H9 (cell line): Measurements from ENCODE around the gene ARFGEF2. TPM values are rescaled to one million over a fixed set of nuclear protein-coding genes. Genes with fewer than 3 reads are reported as not detected.

Source experiments
- DNase-seq: peaks from one replicate; pipeline ENCODE4 v3.0.0-alpha.2; 2017
- H2AFZ ChIP-seq: one replicate; pipeline ENCODE4 v1.6.1; 2013; ENCODE audit warnings: mild to moderate bottlenecking, low read length, control low read depth, moderate library complexity
- H2AK5ac ChIP-seq: 2 replicates; pipeline ENCODE4 v1.6.1; 2013; ENCODE audit warnings: low read length, control low read depth, mixed read lengths; ENCODE audit not compliant: insufficient read length
- H2BK120ac ChIP-seq: one replicate; pipeline ENCODE4 v1.6.1; 2013; ENCODE audit warnings: low read depth, mild to moderate bottlenecking, low read length, control low read depth, inconsistent platforms; ENCODE audit not compliant: poor library complexity, severe bottlenecking
- H2BK12ac ChIP-seq: 2 replicates; pipeline ENCODE4 v1.6.1; 2013; ENCODE audit warnings: low read length, control low read depth, mixed read lengths, low read depth; ENCODE audit not compliant: insufficient read length
- H2BK15ac ChIP-seq: 2 replicates; pipeline ENCODE4 v1.6.1; 2013; ENCODE audit warnings: low read depth, low read length, control low read depth
- H2BK20ac ChIP-seq: one replicate; pipeline ENCODE4 v1.6.1; 2013; ENCODE audit warnings: low read depth, mild to moderate bottlenecking, low read length, control low read depth, inconsistent platforms; ENCODE audit not compliant: poor library complexity, severe bottlenecking
- H2BK5ac ChIP-seq: 2 replicates; pipeline ENCODE4 v1.6.1; 2013; ENCODE audit warnings: low read length, control low read depth, mixed read lengths; ENCODE audit not compliant: insufficient read length
- H3K14ac ChIP-seq: 2 replicates; pipeline ENCODE4 v1.6.1; 2013; ENCODE audit warnings: low read length, control low read depth; ENCODE audit not compliant: insufficient read depth
- H3K18ac ChIP-seq: 2 replicates; pipeline ENCODE4 v1.6.1; 2013; ENCODE audit warnings: low read depth, mild to moderate bottlenecking, mixed read lengths, low read length, control low read depth; ENCODE audit not compliant: insufficient read length
- H3K23ac ChIP-seq: 2 replicates; pipeline ENCODE4 v1.6.1; 2013; ENCODE audit warnings: low read length, control low read depth, mixed read lengths, low read depth; ENCODE audit not compliant: insufficient read length
- H3K23me2 ChIP-seq: 2 replicates; pipeline ENCODE4 v1.6.1; 2013; ENCODE audit warnings: low read depth, mild to moderate bottlenecking, mixed read lengths, low read length, control low read depth; ENCODE audit not compliant: insufficient read length, poor library complexity, severe bottlenecking
- H3K27ac ChIP-seq: 2 replicates; pipeline ENCODE4 v1.5.1; 2013; ENCODE audit warnings: low read length, control low read depth, mixed read lengths, low read depth; ENCODE audit not compliant: insufficient read length
- H3K27me3 ChIP-seq: 2 replicates; pipeline ENCODE4 v1.6.1; 2013; ENCODE audit warnings: low read length, control low read depth, inconsistent platforms; ENCODE audit not compliant: insufficient read depth
- H3K4ac ChIP-seq: 2 replicates; pipeline ENCODE4 v1.6.1; 2013; ENCODE audit warnings: low read depth, mild to moderate bottlenecking, control low read depth, inconsistent platforms, low read length, moderate library complexity
- H3K4me1 ChIP-seq: 2 replicates; pipeline ENCODE4 v1.6.1; 2013; ENCODE audit warnings: low read length, control low read depth, inconsistent platforms; ENCODE audit not compliant: insufficient read depth
- H3K4me2 ChIP-seq: 2 replicates; pipeline ENCODE4 v1.6.1; 2013; ENCODE audit warnings: low read length, control low read depth, mixed read lengths; ENCODE audit not compliant: insufficient read length, insufficient read depth
- H3K56ac ChIP-seq: 2 replicates; pipeline ENCODE4 v1.6.1; 2013; ENCODE audit warnings: low read depth, mild to moderate bottlenecking, mixed read lengths, low read length, control low read depth; ENCODE audit not compliant: insufficient read length
- H3K79me1 ChIP-seq: 2 replicates; pipeline ENCODE4 v1.6.1; 2013; ENCODE audit warnings: low read depth, mild to moderate bottlenecking, moderate library complexity, low read length, control low read depth, inconsistent platforms; ENCODE audit not compliant: insufficient read depth, poor library complexity, severe bottlenecking
- H3K79me2 ChIP-seq: 2 replicates; pipeline ENCODE4 v1.6.1; 2013; ENCODE audit warnings: low read length, control low read depth, inconsistent platforms; ENCODE audit not compliant: insufficient read depth
- H3K9ac ChIP-seq: 2 replicates; pipeline ENCODE4 v1.6.1; 2013; ENCODE audit warnings: low read length, control low read depth, mixed read lengths; ENCODE audit not compliant: insufficient read length; ENCODE audit errors: extremely low read depth
- H3K9me3 ChIP-seq: one replicate; pipeline ENCODE4 v1.6.1; 2013; ENCODE audit warnings: low read depth, low read length, inconsistent platforms; ENCODE audit not compliant: control insufficient read depth
- H3T11ph ChIP-seq: one replicate; pipeline ENCODE4 v1.6.1; 2013; ENCODE audit warnings: mild to moderate bottlenecking, low read length, control low read depth, inconsistent platforms
- H4K20me1 ChIP-seq: one replicate; pipeline ENCODE4 v1.6.1; 2013; ENCODE audit not compliant: control insufficient read depth, insufficient read length, insufficient read depth
- H4K5ac ChIP-seq: 2 replicates; pipeline ENCODE4 v1.6.1; 2013; ENCODE audit warnings: low read depth, mild to moderate bottlenecking, mixed read lengths, low read length, control low read depth; ENCODE audit not compliant: insufficient read length
- H4K8ac ChIP-seq: replicated peaks from 2 replicates; pipeline ENCODE4 v1.6.1; 2013; ENCODE audit warnings: low read length, control low read depth, mixed read lengths, low read depth; ENCODE audit not compliant: insufficient read length
- H4K91ac ChIP-seq: 2 replicates; pipeline ENCODE4 v1.6.1; 2013; ENCODE audit warnings: low read depth, mild to moderate bottlenecking, moderate library complexity, mixed read lengths, low read length, control low read depth; ENCODE audit not compliant: insufficient read length
- H3K27ac Mint-ChIP-seq, 3 experiments: 2 replicates in 2 of 3; 3 replicates in 1 of 3; pipeline ENCODE4 v1.8.0; 2020 to 2021; ENCODE audit warnings: mixed read lengths in 3 of 3, mild to moderate bottlenecking in 1 of 3, moderate library complexity in 1 of 3
- H3K27me3 Mint-ChIP-seq: 2 replicates; pipeline ENCODE4 v1.8.0; 2021; ENCODE audit warnings: low read depth, mild to moderate bottlenecking, moderate library complexity, mixed read lengths
- H3K36me3 Mint-ChIP-seq, 3 experiments: 2 replicates in 2 of 3; 3 replicates in 1 of 3; pipeline ENCODE4 v1.8.0; 2020 to 2021; ENCODE audit warnings: low read depth in 3 of 3, mixed read lengths in 3 of 3; ENCODE audit not compliant: insufficient read depth in 1 of 3
- H3K4me1 Mint-ChIP-seq, 2 experiments: 2 replicates each; pipeline ENCODE4 v1.8.0; 2020; ENCODE audit warnings: mixed read lengths in 2 of 2
- H3K4me3 Mint-ChIP-seq, 2 experiments: 2 replicates in 1 of 2; 3 replicates in 1 of 2; pipeline ENCODE4 v1.8.0; 2020 to 2021; ENCODE audit warnings: mild to moderate bottlenecking in 2 of 2, mixed read lengths in 2 of 2, moderate library complexity in 1 of 2
- H3K9me3 Mint-ChIP-seq, 2 experiments: 2 replicates in 1 of 2; 3 replicates in 1 of 2; pipeline ENCODE4 v1.8.0; 2020; ENCODE audit warnings: mild to moderate bottlenecking in 2 of 2, mixed read lengths in 2 of 2, moderate library complexity in 1 of 2
- CTCF ChIP-seq: fragments of 200-600 bp; sonication (generic); conservative IDR thresholded peaks from 3 replicates; pipeline ENCODE4 v1.8.0; 2021; ENCODE audit warnings: antibody characterized with exemption, mild to moderate bottlenecking
- WGBS: extraction: QIAGEN DNeasy Blood & Tissue Kit; methylation state at CpG from one replicate; pipeline ENCODE4 v1.1.7; 2013; ENCODE audit warnings: missing lambda C conversion rate, low lambda C conversion rate, mixed read lengths; ENCODE audit not compliant: insufficient read length; ENCODE audit errors: extremely low coverage; 5-methylcytosine and 5-hydroxymethylcytosine counted together
- total RNA-seq: library from RNA; stranded (reverse); gene quantifications from 2 replicates; pipeline ENCODE4 v1.2.1, GENCODE V29; 2021

Gene ARFGEF2
- total RNA-seq, 1 experiment from 2014 or later = 16.6 TPM

- Histone ChIP-seq H3K27ac (no peak overlapping the region), H3T11ph (no peak overlapping the region), H3K9ac (no peak overlapping the region), H3K14ac (no peak overlapping the region), H3K79me2 (no peaks in the 10 kb centered on the region), H3K23ac (no peak overlapping the region), H4K20me1 (no peaks in the 10 kb centered on the region), H3K4me2 (no peak overlapping the region), H3K79me1 (no peaks in the 10 kb centered on the region), H4K8ac (no peak overlapping the region), H2AK5ac (no peak overlapping the region), H3K4ac (no peak overlapping the region), H4K5ac (no peak overlapping the region), H3K27me3 (no peaks in the 10 kb centered on the region), H3K56ac (no peak overlapping the region), H2BK15ac (no peak overlapping the region), H2BK12ac (no peak overlapping the region), H3K9me3 (no peaks in the 10 kb centered on the region), H3K4me1 (no peaks in the 10 kb centered on the region), H2BK120ac (no peak overlapping the region), H3K18ac (no peak overlapping the region), H3K23me2 (no peaks in the 10 kb centered on the region), H2BK5ac (no peak overlapping the region), H2BK20ac (no peak overlapping the region), H4K91ac (no peak overlapping the region), H2AFZ (no peak overlapping the region)
- TF ChIP-seq CTCF = no peak
- Mint-ChIP-seq H3K27me3 (no peaks in the 10 kb centered on the region), H3K36me3 (peaks cover 7 to 61% (median 43%) of the 10 kb centered on the region in 3 experiments; a peak in 6 of 7 replicates), H3K9me3 (no peaks in the 10 kb centered on the region; a peak in 1 of 5 replicates), H3K4me1 (no peaks in the 10 kb centered on the region), H3K4me3 (no peak overlapping the region), H3K27ac (peak overlapping the region in 2 of 3 experiments; percentile 83 to 89; a peak in 4 of 7 replicates)
- DNase-seq = no peak
- WGBS = no CpG with 5 or more reads among the region's 2 CpGs
These were observed 35.6 kb downstream of the ARFGEF2 start for GRCh38 chr20:48957053-48957481.
